Mucosa of descending colon (tissue), 3 donors: ENCODE data around the gene DHX57. TPM values are rescaled to one million over a fixed set of nuclear protein-coding genes. Genes with fewer than 3 reads are reported as not detected.

Source experiments
- ATAC-seq: fragments of 200-7000 bp; cut with Tn5 transposase; one replicate; pipeline ENCODE4 v1.9.1; 2020; ENCODE audit warnings: mild to moderate bottlenecking, moderate library complexity
- DNase-seq, 3 donors: peaks; one replicate each; pipeline ENCODE4 v3.0.0-alpha.2; 2020
- H3K36me3 ChIP-seq: fragments of 200-600 bp; one replicate; pipeline ENCODE4 v1.8.0; 2021; ENCODE audit warnings: low read depth, mild to moderate bottlenecking
- H3K4me1 ChIP-seq: fragments of 200-600 bp; one replicate; pipeline ENCODE4 v1.8.0; 2021; ENCODE audit warnings: low read depth, mild to moderate bottlenecking
- H3K4me3 ChIP-seq: fragments of 200-600 bp; one replicate; pipeline ENCODE4 v1.8.0; 2021; ENCODE audit warnings: mild to moderate bottlenecking
- H3K9me3 ChIP-seq: fragments of 200-600 bp; one replicate; pipeline ENCODE4 v1.8.0; 2021; ENCODE audit warnings: mild to moderate bottlenecking
- intact Hi-C, 2 donors: fragments of 100-400 bp; cut with DNase I in 1 of 2; cut with micrococcal nuclease in 1 of 2; formaldehyde crosslinking; loops; one replicate each; pipeline versions ENCODE4 v1.11.0 to v1.11.1; 2022; cut with DNase I, micrococcal nuclease
- total RNA-seq, 3 donors: library from RNA; stranded (reverse); fragmentation: NEBNext Ultra II Directional in 2 of 3; extraction: Animal tissue kit (Norgen Biotek cat#: 25700) in 2 of 3; gene quantifications; one replicate each; pipeline versions ENCODE4 v1.2.1 to v1.2.4, GENCODE V29; 2021 to 2023
- TF ChIP-seq, protein P1 (sequence below): fragments of 200-600 bp; IDR thresholded peaks from one replicate; pipeline ENCODE4 v1.8.0; 2022; ENCODE audit warnings: antibody characterized with exemption, mild to moderate bottlenecking
- donor health status: DM: no; HTN: no; CAD: no; lungs with moderate emphysema.
- donor health status: DM: no; HTN: no; CAD: no.
- donor health status: DM: no; HTN: yes; CAD: no.

DHX57 gene
- total RNA-seq, 3 donors from 2014 or later, result 10.4 to 17.3 (median 10.5) TPM

GRCh38 chr2:38818565-38818964 is 57.2 kb downstream of the DHX57 start:
- TF ChIP-seq, protein P1, sequence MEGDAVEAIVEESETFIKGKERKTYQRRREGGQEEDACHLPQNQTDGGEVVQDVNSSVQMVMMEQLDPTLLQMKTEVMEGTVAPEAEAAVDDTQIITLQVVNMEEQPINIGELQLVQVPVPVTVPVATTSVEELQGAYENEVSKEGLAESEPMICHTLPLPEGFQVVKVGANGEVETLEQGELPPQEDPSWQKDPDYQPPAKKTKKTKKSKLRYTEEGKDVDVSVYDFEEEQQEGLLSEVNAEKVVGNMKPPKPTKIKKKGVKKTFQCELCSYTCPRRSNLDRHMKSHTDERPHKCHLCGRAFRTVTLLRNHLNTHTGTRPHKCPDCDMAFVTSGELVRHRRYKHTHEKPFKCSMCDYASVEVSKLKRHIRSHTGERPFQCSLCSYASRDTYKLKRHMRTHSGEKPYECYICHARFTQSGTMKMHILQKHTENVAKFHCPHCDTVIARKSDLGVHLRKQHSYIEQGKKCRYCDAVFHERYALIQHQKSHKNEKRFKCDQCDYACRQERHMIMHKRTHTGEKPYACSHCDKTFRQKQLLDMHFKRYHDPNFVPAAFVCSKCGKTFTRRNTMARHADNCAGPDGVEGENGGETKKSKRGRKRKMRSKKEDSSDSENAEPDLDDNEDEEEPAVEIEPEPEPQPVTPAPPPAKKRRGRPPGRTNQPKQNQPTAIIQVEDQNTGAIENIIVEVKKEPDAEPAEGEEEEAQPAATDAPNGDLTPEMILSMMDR, result no peak
- Histone ChIP-seq H3K4me1 (no peaks in the 10 kb centered on the region), H3K4me3 (no peak overlapping the region), H3K9me3 (no peaks in the 10 kb centered on the region), H3K36me3 (no peaks in the 10 kb centered on the region)
- ATAC-seq, result no peak
- intact Hi-C loops, result no loop called here
- DNase-seq, result no peak

GRCh38 chr2:38815936-38816335 is 59.8 kb downstream of the DHX57 start:
- DNase-seq, result no peak
- TF ChIP-seq, protein P1, result no peak
- H3K4me3 ChIP-seq, result no peak overlapping the region
- no peaks in the 10 kb centered on the region for H3K9me3 ChIP-seq
- no peak for ATAC-seq
- no peaks in the 10 kb centered on the region for H3K36me3 ChIP-seq
- intact Hi-C loops, result no loop called here
- no peaks in the 10 kb centered on the region for H3K4me1 ChIP-seq

DNA sequence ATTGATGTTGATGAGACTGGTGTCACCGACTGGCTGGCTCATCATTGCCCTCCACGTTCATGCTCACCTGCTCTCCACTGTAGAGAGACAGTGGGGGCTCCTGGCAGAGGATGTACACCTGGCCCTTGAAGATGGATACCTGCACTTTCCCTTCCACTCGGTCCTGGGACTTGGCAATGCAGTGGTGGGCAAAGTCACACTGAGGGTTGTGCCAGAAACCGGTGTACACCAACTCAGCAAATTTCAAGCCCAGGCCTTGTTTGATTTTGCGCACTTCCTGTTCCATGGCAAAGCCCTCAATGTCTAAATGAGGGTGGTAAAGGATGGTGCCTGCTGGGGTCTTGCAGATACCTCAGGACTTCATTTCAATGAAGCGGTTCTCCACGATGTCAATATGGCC is 65.2 kb downstream of the DHX57 start:
- Histone ChIP-seq H3K4me1 (no peaks in the 10 kb centered on the region), H3K9me3 (no peaks in the 10 kb centered on the region), H3K4me3 (no peak overlapping the region), H3K36me3 (no peaks in the 10 kb centered on the region)
- ATAC-seq, result no peak
- TF ChIP-seq, protein P1, result no peak
- intact Hi-C loops, result no loop called here
- DNase-seq, result no peak

DNA sequence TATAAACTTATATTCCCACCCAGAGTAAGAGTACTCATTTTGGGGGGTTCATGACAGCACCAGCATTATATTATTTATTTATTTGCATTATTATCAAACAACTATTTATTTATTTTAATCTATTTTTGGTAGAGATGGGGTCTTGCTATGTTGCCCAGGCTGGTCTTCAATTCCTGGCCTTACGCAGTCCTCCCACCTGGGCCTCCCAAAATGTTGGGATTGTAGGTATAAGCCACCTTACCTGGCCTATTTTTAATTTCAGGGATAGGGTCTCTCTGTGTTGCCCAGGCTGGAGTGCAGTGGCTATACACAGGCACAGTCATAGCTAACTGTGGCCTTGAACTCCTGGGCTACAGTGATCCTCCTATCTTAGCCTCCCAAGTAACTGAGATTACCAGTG is 67.1 kb downstream of the DHX57 start:
- intact Hi-C loops, result no loop called here
- no peaks in the 10 kb centered on the region for H3K4me1 ChIP-seq
- TF ChIP-seq, protein P1, result no peak
- no peak overlapping the region for H3K4me3 ChIP-seq
- no peak for DNase-seq
- no peaks in the 10 kb centered on the region for H3K9me3 ChIP-seq
- ATAC-seq, result no peak
- H3K36me3 ChIP-seq, result no peaks in the 10 kb centered on the region

DNA sequence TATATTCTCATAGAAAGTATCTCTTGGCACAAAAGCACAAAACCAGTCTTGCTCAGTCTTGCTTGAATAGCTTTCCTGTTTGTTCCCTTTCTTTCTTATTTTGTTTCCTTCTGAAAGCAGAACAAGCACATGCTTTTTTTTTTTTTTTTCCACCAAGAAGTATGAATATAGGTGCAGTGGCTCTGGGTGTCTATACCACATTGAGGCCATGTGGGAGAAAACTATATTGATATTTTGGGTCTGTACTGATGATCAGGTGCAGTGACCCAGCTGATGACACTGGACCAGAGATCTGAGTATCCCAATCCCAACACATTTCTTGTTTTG is 69.0 kb downstream of the DHX57 start:
- Histone ChIP-seq H3K4me1 (no peaks in the 10 kb centered on the region), H3K4me3 (no peak overlapping the region), H3K9me3 (no peaks in the 10 kb centered on the region), H3K36me3 (no peaks in the 10 kb centered on the region)
- TF ChIP-seq, protein P1, result no peak
- intact Hi-C loops, result no loop called here
- no peak for ATAC-seq
- DNase-seq, result no peak

DNA sequence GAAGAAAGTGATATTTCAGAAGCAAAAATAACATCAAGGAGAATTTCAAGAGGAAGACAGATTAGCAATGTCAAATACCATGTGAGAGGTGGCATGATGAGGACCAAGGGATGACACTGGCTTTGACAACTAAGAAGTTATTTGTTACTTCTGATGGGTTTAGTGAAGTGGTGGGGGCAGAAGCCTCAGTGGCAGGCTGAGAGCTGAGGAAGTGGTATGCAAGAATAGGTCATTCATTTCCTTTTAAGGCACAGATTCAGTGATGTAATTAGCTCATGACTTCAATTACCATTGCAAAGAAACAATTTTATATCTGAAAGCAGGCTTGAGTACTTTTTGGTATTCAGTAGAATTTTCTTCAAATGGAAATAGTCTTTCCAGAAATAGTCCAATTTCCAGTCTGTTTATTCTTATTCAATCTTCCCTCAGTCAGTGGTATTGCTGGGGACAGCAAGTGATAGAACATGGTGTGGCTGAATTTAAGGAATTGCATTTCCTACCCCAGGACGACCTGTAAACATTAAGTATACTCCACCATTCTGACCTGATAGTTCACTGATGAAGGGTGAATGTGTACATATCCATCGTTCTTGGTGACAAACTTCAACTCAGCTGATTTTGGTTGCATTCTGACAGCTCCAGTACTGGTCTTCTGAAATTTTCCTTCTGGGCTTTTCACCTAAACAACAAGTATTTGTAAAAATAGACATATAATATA is 69.6 kb downstream of the DHX57 start:
- Histone ChIP-seq H3K36me3 (no peaks in the 10 kb centered on the region), H3K9me3 (no peaks in the 10 kb centered on the region), H3K4me1 (no peaks in the 10 kb centered on the region), H3K4me3 (no peak overlapping the region)
- DNase-seq (no peak), ATAC-seq (no peak)
- TF ChIP-seq, protein P1, result no peak
- intact Hi-C loops, result no loop called here
